Caki2 (cell line): ENCODE results near the gene C2CD5. TPM values are rescaled to one million over a fixed set of nuclear protein-coding genes. Genes with fewer than 3 reads are reported as not detected.

Experiments
- DNase-seq: peaks from one replicate; pipeline ENCODE4 v3.0.0-alpha.2; 2015; ENCODE audit warnings: low read depth
- in situ Hi-C: cut with HindIII; loops from 2 replicates; pipeline ENCODE4 v1.10.0; 2016; ENCODE audit warnings: low sequenced_read_pairs, low pct_unique_long_range_greater_than_20kb, mixed read lengths
- total RNA-seq: library from RNA; depleted of rRNA; stranded (reverse); fragments of >200 nt; shearing (Covaris generic); gene quantifications from 2 replicates; pipeline ENCODE4 v1.2.3, GENCODE V29; 2014; ENCODE audit warnings: low replicate concordance

C2CD5 gene
- total RNA-seq, 1 experiment from 2014 or later, result 11.7 TPM

GRCh38 chr12:22539055-22539454 is 5.3 kb downstream of the C2CD5 start:
- DNase-seq, result no peak
- in situ Hi-C loops, result no loop called here

GRCh38 chr12:22538311-22538710 is 6.0 kb downstream of the C2CD5 start:
- in situ Hi-C loops, result no loop called here

GRCh38 chr12:22536971-22537544 is 7.3 kb downstream of the C2CD5 start:
- in situ Hi-C loops, result no loop called here

More at GRCh38 chr12:22538311-22538710, 6.0 kb downstream of the C2CD5 start:
- no peak for DNase-seq

GRCh38 chr12:22536346-22536945 is 7.9 kb downstream of the C2CD5 start:
- no peak for DNase-seq
- in situ Hi-C loops, result no loop called here

More at GRCh38 chr12:22536971-22537544, 7.3 kb downstream of the C2CD5 start:
- no peak for DNase-seq

- DNase-seq, result no peak
- in situ Hi-C loops, result no loop called here
Observed at GRCh38 chr12:22535478-22535877, 8.9 kb downstream of the C2CD5 start.

GRCh38 chr12:22535038-22535437 is 9.3 kb downstream of the C2CD5 start:
- DNase-seq, result no peak
- in situ Hi-C loops, result no loop called here

GRCh38 chr12:22533155-22533554 is 11.2 kb downstream of the C2CD5 start:
- in situ Hi-C loops, result no loop called here
- no peak for DNase-seq

GRCh38 chr12:22532317-22532716 is 12.0 kb downstream of the C2CD5 start:
- no peak for DNase-seq
- in situ Hi-C loops, result no loop called here

- in situ Hi-C loops, result no loop called here
- DNase-seq, result no peak
Observed at GRCh38 chr12:22531205-22531604, 13.1 kb downstream of the C2CD5 start.

- in situ Hi-C loops, result no loop called here
- peak; percentile 25 for DNase-seq
Observed at GRCh38 chr12:22529281-22530060, 14.9 kb downstream of the C2CD5 start.

- in situ Hi-C loops, result no loop called here
- DNase-seq, result no peak
Observed at GRCh38 chr12:22527999-22528398, 16.3 kb downstream of the C2CD5 start.

GRCh38 chr12:22526836-22527235 is 17.5 kb downstream of the C2CD5 start:
- in situ Hi-C loops, result no loop called here
- no peak for DNase-seq

GRCh38 chr12:22525426-22525825 is 18.9 kb downstream of the C2CD5 start:
- DNase-seq, result no peak
- in situ Hi-C loops, result no loop called here

GRCh38 chr12:22518998-22519397 is 25.3 kb downstream of the C2CD5 start:
- in situ Hi-C loops, result no loop called here
- no peak for DNase-seq

GRCh38 chr12:22518060-22518719 is 26.2 kb downstream of the C2CD5 start:
- in situ Hi-C loops, result no loop called here
- peak; percentile 50 for DNase-seq

- DNase-seq, result no peak
- in situ Hi-C loops, result no loop called here
Observed at GRCh38 chr12:22514875-22515274, 29.5 kb downstream of the C2CD5 start.

- in situ Hi-C loops, result no loop called here
- DNase-seq, result no peak
Observed at GRCh38 chr12:22505826-22506225, 38.5 kb downstream of the C2CD5 start.

GRCh38 chr12:22500100-22500499 is 44.2 kb downstream of the C2CD5 start:
- in situ Hi-C loops, result no loop called here
- DNase-seq, result no peak

- in situ Hi-C loops, result no loop called here
Observed at GRCh38 chr12:22499445-22499844, 44.9 kb downstream of the C2CD5 start.

More at GRCh38 chr12:22499445-22499844, 44.9 kb downstream of the C2CD5 start:
- no peak for DNase-seq
